Muscle layer of duodenum (tissue), 2 donors: Measurements from ENCODE around the gene PELI3.
A peak's percentile ranks its signal among the peaks of the same experiment; 100 is the strongest.

ENCODE experiments used
- H3K27ac ChIP-seq: one replicate; pipeline ENCODE4 v1.7.0; 2013; ENCODE audit warnings: mild to moderate bottlenecking, low read length
- H3K27me3 ChIP-seq: one replicate; pipeline ENCODE4 v1.7.0; 2013; ENCODE audit warnings: low read depth, mild to moderate bottlenecking, control low read depth, low read length
- H3K36me3 ChIP-seq, 2 donors: one replicate each; pipeline ENCODE4 v1.7.0; 2013; ENCODE audit warnings: low read length in 2 of 2, control low read depth in 1 of 2, mild to moderate bottlenecking in 1 of 2; ENCODE audit not compliant: insufficient read depth in 2 of 2, control insufficient read depth in 1 of 2
- H3K4me1 ChIP-seq, 2 donors: one replicate each; pipeline ENCODE4 v1.7.0; 2013; ENCODE audit warnings: low read length in 2 of 2, mild to moderate bottlenecking in 2 of 2, control low read depth in 1 of 2, moderate library complexity in 1 of 2; ENCODE audit not compliant: insufficient read depth in 2 of 2, control insufficient read depth in 1 of 2
- H3K4me3 ChIP-seq, 2 donors: one replicate each; pipeline ENCODE4 v1.7.0; 2013; ENCODE audit warnings: low read length in 2 of 2, low read depth in 1 of 2, mild to moderate bottlenecking in 1 of 2
- H3K9me3 ChIP-seq, 2 donors: one replicate each; pipeline ENCODE4 v1.7.0; 2013; ENCODE audit warnings: low read length in 2 of 2, control low read depth in 1 of 2, mild to moderate bottlenecking in 1 of 2; ENCODE audit not compliant: control insufficient read depth in 1 of 2
- donor health status: healthy.

PELI3 gene, protein sequence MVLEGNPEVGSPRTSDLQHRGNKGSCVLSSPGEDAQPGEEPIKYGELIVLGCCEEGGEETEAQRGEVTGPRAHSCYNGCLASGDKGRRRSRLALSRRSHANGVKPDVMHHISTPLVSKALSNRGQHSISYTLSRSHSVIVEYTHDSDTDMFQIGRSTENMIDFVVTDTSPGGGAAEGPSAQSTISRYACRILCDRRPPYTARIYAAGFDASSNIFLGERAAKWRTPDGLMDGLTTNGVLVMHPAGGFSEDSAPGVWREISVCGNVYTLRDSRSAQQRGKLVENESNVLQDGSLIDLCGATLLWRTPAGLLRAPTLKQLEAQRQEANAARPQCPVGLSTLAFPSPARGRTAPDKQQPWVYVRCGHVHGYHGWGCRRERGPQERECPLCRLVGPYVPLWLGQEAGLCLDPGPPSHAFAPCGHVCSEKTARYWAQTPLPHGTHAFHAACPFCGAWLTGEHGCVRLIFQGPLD

DNA sequence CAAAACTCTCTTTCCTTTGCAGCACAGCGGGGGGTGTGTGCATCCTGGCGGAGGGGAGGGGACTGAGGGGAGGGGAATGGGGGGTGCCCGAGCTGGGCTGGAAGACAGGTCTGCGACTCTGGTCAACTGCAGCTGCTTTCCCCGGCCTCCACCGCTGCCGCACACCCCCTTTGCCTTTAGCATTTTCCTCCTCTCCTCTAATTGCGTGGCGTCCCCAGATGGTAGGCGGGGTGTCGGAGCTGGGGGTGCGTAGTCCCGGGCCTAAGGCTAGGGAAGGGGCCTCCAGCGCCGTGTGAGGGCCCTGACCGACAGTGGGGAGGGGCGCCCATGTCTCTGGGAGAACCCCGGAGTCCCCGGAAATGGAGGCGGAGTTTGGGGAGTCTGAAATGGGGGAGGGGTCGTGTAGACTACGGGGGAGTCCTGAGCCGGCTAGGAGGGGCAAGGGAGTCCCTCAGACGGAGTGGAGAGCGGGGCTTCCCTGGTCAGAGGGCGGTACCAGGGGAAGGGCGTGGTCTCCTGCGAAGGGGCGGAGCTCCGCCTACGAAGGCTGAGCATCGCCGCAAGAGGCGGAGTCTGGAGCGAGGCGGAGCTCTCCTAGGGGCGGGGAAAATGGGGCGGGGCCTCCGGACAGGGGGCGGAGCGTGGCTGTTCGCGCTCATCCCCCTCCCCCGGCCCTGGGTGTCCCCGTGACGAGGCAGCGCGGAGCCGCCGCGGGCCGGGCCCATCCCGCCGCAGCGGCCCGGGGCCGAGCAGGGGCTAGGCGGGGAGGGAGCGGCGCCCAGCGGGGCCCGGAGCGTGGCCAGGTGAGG is at the start of gene PELI3:
PELI3 (plus strand) TSS at position 681 of the 809 bp plus-strand sequence. CDS start 1,224 bp downstream, outside the sequence.
- H3K27ac ChIP-seq: peak within 1 kb of the TSS; percentile 60
- H3K9me3 ChIP-seq: no peaks in the 10 kb centered on the region
- H3K36me3 ChIP-seq: peaks cover 2 to 9% of the 10 kb centered on the region in 2 donors
- no peaks in the 10 kb centered on the region for H3K27me3 ChIP-seq
- H3K4me3 ChIP-seq: peak within 1 kb of the TSS; percentile 70 to 72
- peaks cover 6 to 10% of the 10 kb centered on the region in 2 donors for H3K4me1 ChIP-seq

- H3K4me3 ChIP-seq: no peak overlapping the region
- H3K27me3 ChIP-seq: peaks cover 8% of the 10 kb centered on the region
- no peaks in the 10 kb centered on the region for H3K9me3 ChIP-seq
- H3K36me3 ChIP-seq: no peaks in the 10 kb centered on the region
- no peak overlapping the region for H3K27ac ChIP-seq
- peaks cover 0 to 64% of the 10 kb centered on the region in 2 donors for H3K4me1 ChIP-seq
Measured at GRCh38 chr11:66417000-66417399, 49.7 kb upstream of the PELI3 start.

DNA sequence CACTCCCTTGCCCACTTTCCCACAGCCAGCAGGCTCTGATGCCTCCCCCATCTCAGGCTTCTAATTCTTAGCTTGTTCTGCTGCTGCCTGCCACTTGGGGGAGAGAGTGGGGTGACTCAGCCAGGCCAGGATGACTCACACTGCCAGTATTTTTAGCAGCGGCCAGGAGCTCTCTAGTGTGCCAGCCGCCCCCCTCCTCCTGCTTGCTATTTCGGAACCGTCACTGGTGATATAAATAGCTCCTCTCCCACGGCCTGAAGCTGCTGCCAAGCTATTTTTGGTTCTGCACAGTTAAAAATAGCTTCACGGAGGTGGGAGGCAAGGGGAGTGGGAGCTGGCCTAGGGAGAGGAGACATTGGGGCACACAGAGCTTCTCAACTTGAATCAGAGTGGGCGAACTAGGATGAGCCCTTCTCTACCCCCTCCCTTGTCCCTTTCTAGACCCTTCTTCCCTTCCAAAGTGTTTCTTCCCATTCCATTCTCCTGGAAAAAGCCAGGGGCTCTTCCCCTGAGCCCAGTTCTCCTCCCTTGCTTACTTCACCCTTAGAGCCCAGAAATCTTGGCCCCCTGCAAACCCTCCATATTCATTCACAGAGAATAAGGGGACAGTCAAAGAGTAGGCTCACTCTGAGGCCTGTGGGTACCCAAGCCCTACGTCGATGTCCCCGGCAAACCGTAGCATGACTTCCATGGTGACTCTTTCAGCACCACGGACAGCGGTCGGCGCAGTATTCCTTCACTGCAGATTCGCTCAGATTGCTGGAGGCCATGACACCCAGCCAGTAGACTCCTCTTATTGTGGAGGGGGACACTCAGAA is 48.3 kb upstream of the PELI3 start:
- peaks cover 8% of the 10 kb centered on the region for H3K27me3 ChIP-seq
- H3K9me3 ChIP-seq: no peaks in the 10 kb centered on the region
- no peak overlapping the region for H3K27ac ChIP-seq
- peaks cover 0 to 55% of the 10 kb centered on the region in 2 donors for H3K4me1 ChIP-seq
- H3K36me3 ChIP-seq: peaks cover 0 to 10% of the 10 kb centered on the region in 2 donors
- peak overlapping the region in 1 of 2 donors; percentile 15 for H3K4me3 ChIP-seq

- Histone ChIP-seq H3K4me3 (peak overlapping the region in 1 of 2 donors; percentile 15), H3K9me3 (no peaks in the 10 kb centered on the region), H3K4me1 (peaks cover 0 to 50% of the 10 kb centered on the region in 2 donors), H3K36me3 (peaks cover 0 to 16% of the 10 kb centered on the region in 2 donors), H3K27ac (no peak overlapping the region), H3K27me3 (peaks cover 8% of the 10 kb centered on the region)
Measured at GRCh38 chr11:66418986-66419308, 47.8 kb upstream of the PELI3 start.

DNA sequence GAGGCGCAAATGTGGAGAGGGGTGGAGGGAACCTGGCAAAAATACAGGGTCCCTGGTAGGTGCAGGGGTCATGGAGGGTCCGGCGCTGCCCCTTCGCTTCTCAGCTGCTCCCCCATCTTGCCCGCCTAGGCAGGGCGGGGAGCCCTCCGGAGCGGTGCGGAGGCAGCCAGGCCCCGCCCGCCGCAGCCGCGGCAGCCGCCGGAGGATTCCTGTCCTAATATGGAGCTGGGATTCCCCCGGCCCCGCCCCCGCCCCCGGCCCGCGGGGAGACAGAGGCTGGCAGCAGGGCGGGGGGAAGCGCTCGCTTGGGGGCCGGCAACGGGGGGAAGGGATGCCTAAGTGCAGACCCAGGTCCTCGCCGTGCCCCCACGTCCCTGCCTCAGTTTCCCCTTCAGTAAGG is 46.9 kb upstream of the PELI3 start:
- H3K36me3 ChIP-seq: peaks cover 8 to 25% of the 10 kb centered on the region in 2 donors
- H3K9me3 ChIP-seq: no peaks in the 10 kb centered on the region
- H3K4me1 ChIP-seq: peaks cover 0 to 47% of the 10 kb centered on the region in 2 donors
- H3K4me3 ChIP-seq: no peak overlapping the region
- peaks cover 8% of the 10 kb centered on the region for H3K27me3 ChIP-seq
- no peak overlapping the region for H3K27ac ChIP-seq

GRCh38 chr11:66420671-66421476 is 45.8 kb upstream of the PELI3 start, which contains the start of gene NPAS4:
NPAS4 (plus strand) TSS chr11:66421035; CDS start chr11:66421180, 145 bp downstream.
- Histone ChIP-seq H3K27ac (no peak within 1 kb of the TSS), H3K27me3 (peaks cover 8% of the 10 kb centered on the region), H3K36me3 (peaks cover 12 to 35% of the 10 kb centered on the region in 2 donors), H3K9me3 (no peaks in the 10 kb centered on the region), H3K4me1 (peaks cover 0 to 47% of the 10 kb centered on the region in 2 donors), H3K4me3 (peak within 1 kb of the TSS in 1 of 2 donors; percentile 32)

DNA sequence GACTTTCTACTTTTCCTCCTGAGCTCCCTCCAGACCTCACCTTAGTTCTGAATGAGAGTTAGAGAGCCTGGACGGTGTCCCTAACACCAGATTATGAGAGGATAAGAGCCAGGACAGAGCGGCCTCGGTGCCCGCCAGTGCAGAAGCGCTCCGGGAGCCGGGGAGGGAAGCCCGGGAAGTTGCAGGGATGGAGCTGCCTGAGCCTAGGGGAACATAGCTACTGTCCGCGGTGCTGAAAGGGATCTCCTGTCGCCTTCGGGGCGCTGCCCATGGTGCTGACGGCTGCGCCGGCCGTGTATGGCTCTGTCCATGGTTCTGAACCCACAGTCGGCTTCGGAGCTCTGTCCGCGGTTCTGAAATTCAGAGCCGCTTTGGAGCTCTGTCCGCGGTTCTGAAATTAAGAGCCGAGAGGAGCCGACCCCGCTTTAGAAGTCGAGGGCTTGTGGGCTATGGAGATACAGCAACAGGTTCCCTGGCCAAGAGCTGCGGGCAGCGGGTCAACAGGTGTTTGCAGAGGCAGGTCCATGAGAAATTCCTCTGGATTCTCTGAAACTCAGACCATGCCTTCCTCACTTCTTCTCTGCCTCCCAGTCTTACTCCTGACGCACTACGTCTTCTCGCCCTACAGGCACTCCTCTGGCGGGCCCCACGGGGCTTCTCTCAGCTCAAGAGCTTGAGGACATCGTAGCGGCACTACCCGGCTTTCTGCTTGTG is 45.1 kb upstream of the PELI3 start:
- peak overlapping the region in 1 of 2 donors; percentile 32 for H3K4me3 ChIP-seq
- H3K4me1 ChIP-seq: peaks cover 0 to 47% of the 10 kb centered on the region in 2 donors
- H3K27ac ChIP-seq: no peak overlapping the region
- H3K36me3 ChIP-seq: peaks cover 12 to 40% of the 10 kb centered on the region in 2 donors
- H3K27me3 ChIP-seq: peaks cover 8% of the 10 kb centered on the region
- no peaks in the 10 kb centered on the region for H3K9me3 ChIP-seq

DNA sequence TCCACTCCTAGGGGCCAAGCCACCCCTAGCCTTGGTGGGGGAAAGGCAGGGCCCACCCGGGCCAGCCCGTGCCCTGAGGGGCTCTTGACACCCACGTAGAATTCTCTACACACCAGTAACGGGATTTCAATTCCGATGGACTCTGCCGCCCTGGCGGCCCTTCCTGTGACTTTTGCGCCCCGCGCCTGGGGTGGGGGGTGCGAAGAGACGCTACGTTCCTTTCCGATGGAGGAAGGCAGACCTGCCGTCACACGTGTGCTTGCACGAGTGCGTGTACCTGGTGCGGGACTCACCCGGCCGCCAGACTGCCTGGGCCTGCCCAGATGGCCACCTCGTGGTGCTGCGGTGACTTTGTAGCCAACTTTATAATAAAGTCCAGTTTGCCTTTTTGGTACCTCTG is 40.4 kb upstream of the PELI3 start:
- Histone ChIP-seq H3K27me3 (no peaks in the 10 kb centered on the region), H3K36me3 (peaks cover 12 to 41% of the 10 kb centered on the region in 2 donors), H3K9me3 (no peaks in the 10 kb centered on the region), H3K27ac (no peak overlapping the region), H3K4me3 (no peak overlapping the region), H3K4me1 (peaks cover 0 to 3% of the 10 kb centered on the region in 2 donors)

GRCh38 chr11:66428933-66429332 is 37.8 kb upstream of the PELI3 start:
- Histone ChIP-seq H3K36me3 (peaks cover 12 to 33% of the 10 kb centered on the region in 2 donors), H3K4me3 (no peak overlapping the region), H3K9me3 (no peaks in the 10 kb centered on the region), H3K27me3 (no peaks in the 10 kb centered on the region), H3K4me1 (no peaks in the 10 kb centered on the region), H3K27ac (no peak overlapping the region)
